GM08714 (cell line): ENCODE measurements around the gene ZFAND3.

Source experiments
- H3K4me3 ChIP-seq: fragments of 200-500 bp; sonication (Bioruptor generic); 2 replicates; pipeline ENCODE4 v1.5.1; 2014; ENCODE audit warnings: mild to moderate bottlenecking, low read length, inconsistent platforms
- ZNF274 ChIP-seq: IDR thresholded peaks from 2 replicates; pipeline ENCODE4 v1.6.1; 2012; ENCODE audit warnings: mild to moderate bottlenecking, low read depth, low read length

ZFAND3 gene

DNA sequence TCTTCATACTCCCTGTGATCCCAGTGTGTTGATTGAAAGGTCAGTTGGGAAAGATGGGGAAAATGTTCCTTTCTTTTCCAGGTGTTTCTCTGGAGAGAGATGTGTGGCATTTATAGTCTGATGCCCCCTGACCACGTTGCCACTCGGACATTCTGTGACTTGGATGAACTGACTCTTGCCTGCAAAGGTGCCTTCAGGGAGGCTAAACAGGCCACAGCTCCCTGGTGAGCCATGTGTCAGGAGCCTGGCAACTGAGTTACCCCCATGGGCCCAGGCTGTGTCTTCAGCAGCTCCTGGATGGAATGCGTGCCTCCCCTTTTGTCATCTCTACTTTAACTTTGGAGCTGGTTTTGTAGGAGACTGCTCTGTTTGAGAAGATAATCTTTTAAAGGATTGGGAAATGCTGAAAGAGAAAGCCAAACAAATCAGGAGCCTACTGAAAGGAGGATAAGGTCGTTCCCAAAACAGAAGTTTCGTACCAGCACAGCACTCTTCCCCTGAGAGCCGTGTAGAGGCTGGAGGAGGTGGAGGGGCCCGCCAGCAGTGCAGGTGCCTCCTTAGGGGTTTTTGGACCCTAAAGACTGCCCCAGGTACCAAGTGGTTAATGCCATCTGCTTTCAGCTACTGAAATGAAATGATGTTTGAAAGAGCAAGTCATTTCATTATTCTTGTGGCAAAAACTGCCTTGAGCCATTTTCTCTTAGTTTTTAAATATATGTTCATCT, 322.8 kb downstream of the ZFAND3 start:
- H3K4me3 ChIP-seq: no peak overlapping the region
- TF ChIP-seq ZNF274: no peak

DNA sequence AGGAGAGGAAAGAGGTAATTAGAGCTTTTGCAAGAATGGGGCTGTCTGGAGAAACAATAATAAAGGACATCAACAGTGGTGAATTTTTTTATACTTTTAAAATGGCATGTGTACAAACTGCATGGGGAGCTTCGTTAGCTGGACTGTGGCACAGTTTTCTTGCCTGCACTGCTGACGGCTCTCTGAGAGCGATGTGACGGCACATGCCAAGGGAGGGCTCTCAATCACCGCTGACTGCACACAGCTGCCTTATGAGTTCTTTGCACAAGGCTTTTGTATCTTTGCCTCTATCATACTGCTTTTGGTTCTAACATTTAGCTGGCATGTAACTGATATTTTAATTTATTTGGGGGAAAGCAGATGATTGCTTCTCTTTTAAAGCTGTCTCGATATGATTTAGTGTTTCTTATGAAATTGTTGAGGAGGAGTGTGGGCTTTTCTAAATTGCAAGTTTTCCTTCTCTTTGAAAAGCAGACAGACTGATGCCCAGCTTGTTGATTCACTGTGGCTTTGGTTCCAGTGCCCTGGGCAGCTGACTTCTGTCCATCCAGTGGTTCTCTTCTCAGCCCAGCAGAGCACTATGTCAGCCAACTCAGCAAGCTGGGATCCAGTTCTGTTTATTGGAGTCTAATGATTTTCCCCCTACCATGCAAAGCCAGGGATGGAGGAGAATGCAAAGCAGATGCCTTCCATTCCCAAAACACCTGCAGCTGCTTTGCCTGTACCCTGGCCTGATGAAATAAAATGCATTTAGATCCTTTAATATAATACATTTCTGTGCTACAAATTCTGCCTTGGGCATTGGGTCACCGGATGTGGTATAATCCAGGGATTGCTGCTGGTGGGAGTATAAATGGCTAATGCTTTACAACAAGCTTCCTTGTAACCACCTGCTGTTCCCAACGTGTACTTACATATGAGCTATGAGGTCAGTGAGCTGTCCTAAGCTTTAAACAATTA, 323.9 kb downstream of the ZFAND3 start:
- TF ChIP-seq ZNF274: no peak
- H3K4me3 ChIP-seq: no peak overlapping the region

DNA sequence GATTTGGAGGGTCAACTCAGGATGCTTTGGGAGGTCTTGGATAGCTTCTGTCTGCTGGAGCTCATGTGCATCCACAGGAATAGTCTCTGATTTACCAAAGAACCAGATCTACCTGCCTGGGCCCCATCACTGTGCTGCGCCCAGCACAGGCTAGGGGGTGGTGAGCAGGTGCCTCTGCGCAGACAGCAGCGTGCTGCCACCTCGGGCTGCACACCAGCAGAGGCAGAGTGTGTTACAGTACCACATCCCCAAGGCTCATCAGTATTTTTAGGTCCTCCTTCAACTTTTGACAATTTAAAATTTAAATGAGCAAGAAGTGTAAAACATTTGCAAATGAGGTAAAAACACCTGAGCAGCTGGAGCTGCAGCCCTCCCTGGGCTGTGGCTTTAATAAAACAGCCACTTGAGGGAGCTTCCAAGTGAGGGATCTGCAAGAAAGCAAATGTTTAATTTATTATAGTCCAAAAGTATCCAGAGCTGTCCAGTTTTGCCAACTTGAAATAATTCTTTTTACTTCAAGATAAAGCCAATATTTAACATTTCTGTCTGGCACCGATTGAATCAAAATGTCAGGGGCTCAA, 324.9 kb downstream of the ZFAND3 start:
- TF ChIP-seq ZNF274: no peak
- no peak overlapping the region for H3K4me3 ChIP-seq

DNA sequence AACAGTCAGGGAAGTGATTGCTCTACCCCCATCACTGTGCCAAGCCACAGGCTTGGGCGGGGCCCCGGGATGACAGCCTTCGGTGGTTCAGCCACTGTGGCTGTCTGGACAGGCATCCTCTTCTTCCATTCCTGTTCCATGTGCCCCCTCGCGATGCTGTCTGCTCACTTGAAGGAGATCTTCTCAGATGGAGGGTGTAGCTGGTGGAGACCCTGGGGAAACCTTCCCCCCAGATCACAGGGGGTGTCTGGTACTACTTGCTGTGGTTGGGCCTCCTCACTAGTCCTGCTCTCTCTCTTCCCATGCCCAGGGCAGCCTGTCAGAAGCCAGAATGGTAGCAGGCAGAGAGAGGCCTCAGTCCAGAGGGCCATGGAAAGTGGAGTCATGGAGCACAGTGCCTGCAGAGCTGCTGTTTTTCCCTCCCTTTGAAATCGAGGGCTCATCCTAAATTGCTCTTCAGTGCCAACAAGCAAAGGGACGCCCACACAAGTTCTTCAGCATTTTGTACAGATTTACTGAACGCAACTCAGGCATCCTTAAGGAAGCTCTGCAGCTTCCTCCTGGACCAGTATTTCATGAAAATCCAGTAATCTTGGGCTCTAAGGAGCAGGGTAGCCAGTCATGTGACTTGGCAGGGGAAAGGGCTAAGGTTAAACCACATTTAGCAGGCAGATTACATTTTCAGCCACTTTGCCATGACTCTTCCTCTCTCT, 326.6 kb downstream of the ZFAND3 start:
- no peak for TF ChIP-seq ZNF274
- no peak overlapping the region for H3K4me3 ChIP-seq

DNA sequence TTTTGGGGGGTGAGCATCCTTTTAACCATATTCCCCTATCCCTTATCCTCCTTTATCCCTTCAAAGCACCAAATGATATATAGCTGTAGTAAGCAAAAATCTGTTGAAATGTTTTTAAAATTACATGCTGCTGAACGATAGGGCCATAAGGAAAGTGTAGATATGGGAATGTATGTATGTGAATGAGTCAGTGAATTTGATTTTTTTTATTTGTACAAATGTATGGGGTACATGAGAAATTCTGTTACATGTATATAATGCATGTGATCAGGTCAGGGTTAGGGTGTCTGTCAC, 327.2 kb downstream of the ZFAND3 start:
- no peak for TF ChIP-seq ZNF274
- H3K4me3 ChIP-seq: no peak overlapping the region

DNA sequence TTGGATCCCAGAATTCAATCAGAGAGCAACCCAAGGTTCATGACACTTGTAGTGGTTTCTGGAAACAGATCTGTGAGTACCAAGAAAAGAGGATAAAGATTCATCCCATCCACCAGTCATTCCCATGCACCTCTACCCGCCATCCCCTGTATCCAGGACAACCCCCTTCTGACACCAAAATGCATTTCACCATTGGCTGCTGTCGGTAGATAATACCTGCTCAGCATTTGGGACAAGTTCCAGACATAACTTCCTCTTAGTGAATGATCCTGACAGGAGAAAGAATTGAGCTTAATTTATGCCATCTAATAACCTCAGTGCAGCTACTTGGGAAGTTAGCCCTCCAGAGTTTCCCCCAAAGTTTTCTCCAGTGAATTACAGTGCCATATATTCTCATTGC, 329.1 kb downstream of the ZFAND3 start:
- H3K4me3 ChIP-seq: no peak overlapping the region
- no peak for TF ChIP-seq ZNF274

DNA sequence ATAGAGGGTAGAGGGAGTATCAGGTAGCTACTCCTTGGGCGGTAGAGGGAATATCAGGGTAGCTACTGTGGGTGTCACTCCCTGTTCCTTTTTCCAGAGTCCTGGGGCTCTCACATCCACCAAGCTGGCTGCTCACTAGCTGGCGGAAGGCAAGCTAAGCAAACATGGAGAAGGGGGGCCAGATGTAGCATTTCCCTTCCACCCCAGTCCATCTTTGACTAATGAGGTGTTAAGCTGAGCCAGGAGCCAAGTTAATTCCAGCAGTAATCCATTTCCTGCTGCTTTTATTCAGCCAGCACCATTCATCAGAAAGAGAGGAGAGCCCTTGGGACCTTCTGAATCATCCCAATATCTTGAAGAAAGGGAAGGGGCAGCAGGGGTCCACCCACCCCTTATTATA, 330.0 kb downstream of the ZFAND3 start:
- H3K4me3 ChIP-seq: no peak overlapping the region
- no peak for TF ChIP-seq ZNF274

DNA sequence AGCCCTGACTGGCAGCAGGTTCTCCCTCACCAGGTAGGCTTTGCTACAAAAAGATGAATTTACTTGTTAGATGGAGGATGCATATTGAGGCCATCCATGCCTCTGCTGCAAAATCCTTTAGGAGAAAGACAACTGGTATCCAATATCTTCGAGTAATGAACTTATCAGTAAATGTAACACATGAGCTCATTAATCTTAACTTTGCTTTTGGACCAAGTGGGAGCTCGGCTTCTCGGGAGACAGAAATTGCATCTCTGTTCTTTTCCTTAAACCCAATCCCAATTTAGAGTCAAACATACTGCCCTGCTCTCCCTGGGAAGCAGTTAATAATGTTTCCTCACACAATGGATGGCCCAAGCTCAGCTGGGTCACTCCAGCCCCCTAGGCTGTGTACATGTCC, 330.5 kb downstream of the ZFAND3 start:
- no peak overlapping the region for H3K4me3 ChIP-seq
- TF ChIP-seq ZNF274: no peak

DNA sequence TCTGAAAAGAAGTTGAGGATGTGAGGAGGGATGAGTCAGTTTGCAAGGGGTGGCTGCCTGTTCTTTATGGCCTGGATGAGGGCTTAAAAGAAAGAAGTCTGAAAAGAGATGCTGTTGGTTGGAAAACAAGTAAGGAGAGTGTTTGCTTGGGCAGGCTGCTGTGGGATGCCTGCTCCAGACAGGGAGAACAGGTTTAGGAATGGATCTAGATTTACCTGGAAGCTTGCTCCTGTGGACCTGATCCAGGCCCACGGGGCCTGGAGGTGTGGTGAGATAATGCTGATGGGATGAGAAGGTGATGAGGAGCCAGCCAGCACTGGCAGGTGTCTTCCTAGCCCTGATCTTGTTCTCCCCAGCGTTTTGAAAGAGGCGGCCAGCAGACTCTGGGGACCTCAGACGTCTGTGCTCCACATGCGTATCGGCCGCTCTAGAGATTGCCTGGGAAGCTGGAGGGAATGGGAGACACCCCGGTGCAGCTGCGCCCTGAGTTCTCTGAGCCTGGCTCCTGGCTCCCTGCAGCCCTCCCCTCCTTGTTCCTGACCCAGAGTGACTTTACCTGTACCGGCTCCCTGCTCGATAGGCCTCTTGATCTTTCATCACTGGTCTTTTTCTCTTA, 331.3 kb downstream of the ZFAND3 start:
- H3K4me3 ChIP-seq: no peak overlapping the region
- TF ChIP-seq ZNF274: no peak

DNA sequence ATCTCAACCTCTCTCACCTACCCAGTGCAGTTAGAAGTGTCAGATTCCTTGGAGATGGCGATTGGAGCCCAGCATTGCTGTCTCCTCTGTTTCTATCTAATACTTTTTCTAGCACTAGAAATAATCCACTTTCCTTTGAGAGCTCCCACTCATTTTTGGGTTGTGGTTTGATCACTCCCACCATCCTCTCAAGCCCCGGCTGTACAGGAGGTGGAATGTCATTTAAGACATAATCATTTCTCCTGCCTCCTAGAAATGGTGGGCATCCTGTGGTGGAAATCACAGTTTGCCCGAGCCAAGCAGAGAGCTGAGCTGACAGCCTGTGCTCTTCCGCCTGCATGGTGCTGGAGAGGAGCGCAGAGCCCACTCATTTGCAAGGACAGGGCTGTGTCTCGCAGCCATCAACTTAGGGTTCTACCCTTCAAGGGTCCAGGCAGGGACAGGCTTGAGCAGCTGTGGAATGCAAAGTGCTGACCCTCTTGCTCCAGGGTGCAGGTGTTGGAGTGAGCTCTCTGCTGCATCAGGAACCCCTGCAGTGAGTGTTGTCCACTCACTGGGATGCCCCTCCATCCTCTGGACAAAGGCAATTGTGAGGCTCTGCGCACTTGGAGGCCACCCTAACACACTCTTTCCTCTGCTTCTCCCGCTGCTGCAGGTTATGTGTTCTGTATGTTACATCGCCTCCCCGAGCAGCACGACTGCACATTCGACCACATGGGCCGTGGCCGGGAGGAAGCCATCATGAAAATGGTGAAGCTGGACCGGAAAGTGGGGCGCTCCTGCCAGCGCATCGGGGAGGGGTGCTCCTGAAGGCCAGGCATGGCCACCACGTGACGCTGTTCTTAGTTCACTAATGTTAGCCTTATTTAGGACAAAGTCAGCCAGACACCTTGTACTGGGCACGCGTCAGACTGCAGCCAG, 332.3 kb downstream of the ZFAND3 start:
- TF ChIP-seq ZNF274: no peak
- H3K4me3 ChIP-seq: no peak overlapping the region

DNA sequence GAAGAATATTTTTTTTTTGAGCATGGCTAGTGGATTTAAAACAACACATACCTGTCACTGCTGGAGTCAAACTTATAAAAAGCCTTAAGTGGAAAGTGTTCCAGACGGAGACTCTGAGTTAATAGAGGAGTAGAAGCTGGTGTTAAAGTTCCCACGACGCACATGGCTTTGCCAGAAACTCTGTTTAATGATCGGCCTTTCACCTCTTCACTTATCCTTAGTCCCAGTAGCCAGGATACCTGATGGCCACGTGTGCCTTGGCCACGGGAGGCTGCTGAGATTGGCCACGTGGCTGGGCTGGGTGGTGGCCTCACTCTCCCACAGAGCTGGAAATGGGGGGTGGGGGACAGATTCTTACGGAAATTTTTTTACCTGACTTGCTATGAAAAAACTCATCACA, 333.1 kb downstream of the ZFAND3 start:
- no peak overlapping the region for H3K4me3 ChIP-seq
- no peak for TF ChIP-seq ZNF274

DNA sequence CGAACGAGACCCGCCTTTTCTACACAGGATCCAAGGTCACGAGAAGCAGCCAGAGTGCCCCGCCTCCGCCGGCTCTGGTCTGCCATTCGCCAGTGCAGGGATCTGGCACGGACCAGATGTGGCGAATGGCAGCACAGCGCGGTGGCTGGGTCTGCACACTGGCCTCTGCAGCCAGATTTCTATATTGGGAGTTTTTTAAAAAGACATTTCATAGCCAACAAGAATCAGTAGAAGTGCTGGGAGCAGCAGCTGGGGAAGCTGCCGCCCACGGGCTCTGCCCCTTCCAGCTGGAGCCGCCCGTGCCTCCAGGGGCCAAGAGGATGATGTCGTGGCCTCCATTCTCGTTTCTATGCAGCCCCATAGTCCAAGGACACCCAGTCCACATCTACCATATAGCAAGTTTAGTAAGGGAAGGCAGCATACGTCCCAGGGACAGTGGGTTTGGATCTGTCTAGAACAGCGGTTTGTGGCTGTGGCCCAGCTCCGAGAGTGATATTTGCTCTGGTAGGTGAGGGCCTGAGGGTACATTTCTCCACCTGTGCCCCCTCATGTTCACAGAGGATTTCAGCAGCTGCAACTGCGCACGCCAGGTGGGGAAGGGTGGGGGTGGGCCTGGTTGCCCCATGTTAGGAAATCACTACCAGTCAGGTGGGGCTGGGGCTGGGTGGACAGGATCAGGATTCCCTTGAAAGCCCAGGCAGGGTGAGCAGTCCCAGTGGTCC, 333.7 kb downstream of the ZFAND3 start:
- TF ChIP-seq ZNF274: no peak
- no peak overlapping the region for H3K4me3 ChIP-seq
